Measurements from ENCODE around the gene KIF21A.

GRCh38 chr12:39300799-39301198, 142.1 kb downstream of the KIF21A start:
- no peak for TF ChIP-seq EZH2phosphoT487 (conservative IDR thresholded peaks at IDR 0.05; ENCODE audit: low read length)
- TF ChIP-seq, protein P1, sequence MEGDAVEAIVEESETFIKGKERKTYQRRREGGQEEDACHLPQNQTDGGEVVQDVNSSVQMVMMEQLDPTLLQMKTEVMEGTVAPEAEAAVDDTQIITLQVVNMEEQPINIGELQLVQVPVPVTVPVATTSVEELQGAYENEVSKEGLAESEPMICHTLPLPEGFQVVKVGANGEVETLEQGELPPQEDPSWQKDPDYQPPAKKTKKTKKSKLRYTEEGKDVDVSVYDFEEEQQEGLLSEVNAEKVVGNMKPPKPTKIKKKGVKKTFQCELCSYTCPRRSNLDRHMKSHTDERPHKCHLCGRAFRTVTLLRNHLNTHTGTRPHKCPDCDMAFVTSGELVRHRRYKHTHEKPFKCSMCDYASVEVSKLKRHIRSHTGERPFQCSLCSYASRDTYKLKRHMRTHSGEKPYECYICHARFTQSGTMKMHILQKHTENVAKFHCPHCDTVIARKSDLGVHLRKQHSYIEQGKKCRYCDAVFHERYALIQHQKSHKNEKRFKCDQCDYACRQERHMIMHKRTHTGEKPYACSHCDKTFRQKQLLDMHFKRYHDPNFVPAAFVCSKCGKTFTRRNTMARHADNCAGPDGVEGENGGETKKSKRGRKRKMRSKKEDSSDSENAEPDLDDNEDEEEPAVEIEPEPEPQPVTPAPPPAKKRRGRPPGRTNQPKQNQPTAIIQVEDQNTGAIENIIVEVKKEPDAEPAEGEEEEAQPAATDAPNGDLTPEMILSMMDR (IDR thresholded peaks at IDR 0.05; ENCODE audit: insufficient read depth, low read length, poor library complexity, severe bottlenecking), result no peak

All from SU-DHL-6 (cell line).